HEK293 (cell line): Measurements from ENCODE around the gene HPCAL1.

ENCODE experiments used
- KLF7 ChIP-seq: fragments of 450-650 bp; formaldehyde crosslinking; IDR thresholded peaks from 2 replicates; pipeline ENCODE4 v1.5.1; 2016; ENCODE audit warnings: missing biosample characterization, missing genetic modification characterization, borderline replicate concordance
- TRIM28 ChIP-seq: IDR thresholded peaks from 2 replicates; pipeline ENCODE4 v1.6.1; 2011; ENCODE audit warnings: low read length, control low read depth, borderline replicate concordance
- ZNF121 ChIP-seq: fragments of 450-650 bp; formaldehyde crosslinking; IDR thresholded peaks from 2 replicates; pipeline ENCODE4 v1.5.1; 2016; ENCODE audit warnings: missing biosample characterization, missing genetic modification characterization
- ZNF202 ChIP-seq: fragments of 450-650 bp; formaldehyde crosslinking; IDR thresholded peaks from 2 replicates; pipeline ENCODE4 v1.5.1; 2016; ENCODE audit warnings: missing biosample characterization, missing genetic modification characterization, borderline replicate concordance
- ZNF433 ChIP-seq: fragments of 450-650 bp; formaldehyde crosslinking; IDR thresholded peaks from 2 replicates; pipeline ENCODE4 v1.5.1; 2016; ENCODE audit warnings: missing biosample characterization, missing genetic modification characterization, low read depth
- ZNF776 ChIP-seq: fragments of 450-650 bp; formaldehyde crosslinking; IDR thresholded peaks from 2 replicates; pipeline ENCODE4 v1.5.0; 2017; ENCODE audit warnings: missing biosample characterization, missing genetic modification characterization, borderline replicate concordance
- TF ChIP-seq, protein P1 (sequence below): fragments of 450-650 bp; formaldehyde crosslinking; IDR thresholded peaks from 2 replicates; pipeline ENCODE4 v1.5.1; 2016; ENCODE audit warnings: missing biosample characterization, missing genetic modification characterization
- TF ChIP-seq, protein P2 (sequence below): fragments of 450-650 bp; formaldehyde crosslinking; IDR thresholded peaks from 2 replicates; pipeline ENCODE4 v1.5.1; 2016; ENCODE audit warnings: missing biosample characterization, missing genetic modification characterization
- TF ChIP-seq, protein P3 (sequence below): fragments of 450-650 bp; formaldehyde crosslinking; IDR thresholded peaks from 2 replicates; pipeline ENCODE4 v1.5.1; 2016; ENCODE audit warnings: missing biosample characterization, missing genetic modification characterization, low read depth

DNA sequence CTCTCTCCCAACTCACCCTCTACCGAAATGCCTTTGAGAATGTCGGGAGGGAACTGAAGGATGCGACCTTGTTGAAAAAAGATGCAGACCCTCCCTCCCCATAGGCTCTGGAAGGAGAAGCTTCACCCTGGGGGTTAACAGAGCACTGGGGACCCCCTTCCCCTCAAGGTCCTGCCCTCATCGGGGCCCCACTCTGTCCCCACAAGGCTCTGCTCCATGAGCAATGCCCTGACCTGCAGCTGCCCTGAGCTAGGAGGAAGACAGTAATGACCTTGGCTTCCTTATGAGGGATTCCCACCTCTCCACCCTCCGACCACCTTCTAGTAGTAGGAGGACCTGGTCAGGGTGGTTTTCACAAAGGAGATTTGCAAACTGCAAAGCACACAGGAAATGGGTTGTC, 44.4 kb upstream of the HPCAL1 start:
- TF ChIP-seq, protein P1, sequence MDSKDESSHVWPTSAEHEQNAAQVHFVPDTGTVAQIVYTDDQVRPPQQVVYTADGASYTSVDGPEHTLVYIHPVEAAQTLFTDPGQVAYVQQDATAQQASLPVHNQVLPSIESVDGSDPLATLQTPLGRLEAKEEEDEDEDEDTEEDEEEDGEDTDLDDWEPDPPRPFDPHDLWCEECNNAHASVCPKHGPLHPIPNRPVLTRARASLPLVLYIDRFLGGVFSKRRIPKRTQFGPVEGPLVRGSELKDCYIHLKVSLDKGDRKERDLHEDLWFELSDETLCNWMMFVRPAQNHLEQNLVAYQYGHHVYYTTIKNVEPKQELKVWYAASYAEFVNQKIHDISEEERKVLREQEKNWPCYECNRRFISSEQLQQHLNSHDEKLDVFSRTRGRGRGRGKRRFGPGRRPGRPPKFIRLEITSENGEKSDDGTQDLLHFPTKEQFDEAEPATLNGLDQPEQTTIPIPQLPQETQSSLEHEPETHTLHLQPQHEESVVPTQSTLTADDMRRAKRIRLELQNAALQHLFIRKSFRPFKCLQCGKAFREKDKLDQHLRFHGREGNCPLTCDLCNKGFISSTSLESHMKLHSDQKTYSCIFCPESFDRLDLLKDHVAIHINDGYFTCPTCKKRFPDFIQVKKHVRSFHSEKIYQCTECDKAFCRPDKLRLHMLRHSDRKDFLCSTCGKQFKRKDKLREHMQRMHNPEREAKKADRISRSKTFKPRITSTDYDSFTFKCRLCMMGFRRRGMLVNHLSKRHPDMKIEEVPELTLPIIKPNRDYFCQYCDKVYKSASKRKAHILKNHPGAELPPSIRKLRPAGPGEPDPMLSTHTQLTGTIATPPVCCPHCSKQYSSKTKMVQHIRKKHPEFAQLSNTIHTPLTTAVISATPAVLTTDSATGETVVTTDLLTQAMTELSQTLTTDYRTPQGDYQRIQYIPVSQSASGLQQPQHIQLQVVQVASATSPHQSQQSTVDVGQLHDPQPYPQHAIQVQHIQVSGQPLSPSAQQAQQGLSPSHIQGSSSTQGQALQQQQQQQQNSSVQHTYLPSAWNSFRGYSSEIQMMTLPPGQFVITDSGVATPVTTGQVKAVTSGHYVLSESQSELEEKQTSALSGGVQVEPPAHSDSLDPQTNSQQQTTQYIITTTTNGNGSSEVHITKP (tag by site-specific recombination), result no peak
- TF ChIP-seq TRIM28 (no peak), ZNF433 (tag by site-specific recombination) (no peak), ZNF776 (tag by site-specific recombination) (no peak), KLF7 (tag by site-specific recombination) (no peak), ZNF121 (tag by site-specific recombination) (no peak), ZNF202 (tag by site-specific recombination) (no peak)
- TF ChIP-seq, protein P2, sequence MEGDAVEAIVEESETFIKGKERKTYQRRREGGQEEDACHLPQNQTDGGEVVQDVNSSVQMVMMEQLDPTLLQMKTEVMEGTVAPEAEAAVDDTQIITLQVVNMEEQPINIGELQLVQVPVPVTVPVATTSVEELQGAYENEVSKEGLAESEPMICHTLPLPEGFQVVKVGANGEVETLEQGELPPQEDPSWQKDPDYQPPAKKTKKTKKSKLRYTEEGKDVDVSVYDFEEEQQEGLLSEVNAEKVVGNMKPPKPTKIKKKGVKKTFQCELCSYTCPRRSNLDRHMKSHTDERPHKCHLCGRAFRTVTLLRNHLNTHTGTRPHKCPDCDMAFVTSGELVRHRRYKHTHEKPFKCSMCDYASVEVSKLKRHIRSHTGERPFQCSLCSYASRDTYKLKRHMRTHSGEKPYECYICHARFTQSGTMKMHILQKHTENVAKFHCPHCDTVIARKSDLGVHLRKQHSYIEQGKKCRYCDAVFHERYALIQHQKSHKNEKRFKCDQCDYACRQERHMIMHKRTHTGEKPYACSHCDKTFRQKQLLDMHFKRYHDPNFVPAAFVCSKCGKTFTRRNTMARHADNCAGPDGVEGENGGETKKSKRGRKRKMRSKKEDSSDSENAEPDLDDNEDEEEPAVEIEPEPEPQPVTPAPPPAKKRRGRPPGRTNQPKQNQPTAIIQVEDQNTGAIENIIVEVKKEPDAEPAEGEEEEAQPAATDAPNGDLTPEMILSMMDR, result no peak
- TF ChIP-seq, protein P3, sequence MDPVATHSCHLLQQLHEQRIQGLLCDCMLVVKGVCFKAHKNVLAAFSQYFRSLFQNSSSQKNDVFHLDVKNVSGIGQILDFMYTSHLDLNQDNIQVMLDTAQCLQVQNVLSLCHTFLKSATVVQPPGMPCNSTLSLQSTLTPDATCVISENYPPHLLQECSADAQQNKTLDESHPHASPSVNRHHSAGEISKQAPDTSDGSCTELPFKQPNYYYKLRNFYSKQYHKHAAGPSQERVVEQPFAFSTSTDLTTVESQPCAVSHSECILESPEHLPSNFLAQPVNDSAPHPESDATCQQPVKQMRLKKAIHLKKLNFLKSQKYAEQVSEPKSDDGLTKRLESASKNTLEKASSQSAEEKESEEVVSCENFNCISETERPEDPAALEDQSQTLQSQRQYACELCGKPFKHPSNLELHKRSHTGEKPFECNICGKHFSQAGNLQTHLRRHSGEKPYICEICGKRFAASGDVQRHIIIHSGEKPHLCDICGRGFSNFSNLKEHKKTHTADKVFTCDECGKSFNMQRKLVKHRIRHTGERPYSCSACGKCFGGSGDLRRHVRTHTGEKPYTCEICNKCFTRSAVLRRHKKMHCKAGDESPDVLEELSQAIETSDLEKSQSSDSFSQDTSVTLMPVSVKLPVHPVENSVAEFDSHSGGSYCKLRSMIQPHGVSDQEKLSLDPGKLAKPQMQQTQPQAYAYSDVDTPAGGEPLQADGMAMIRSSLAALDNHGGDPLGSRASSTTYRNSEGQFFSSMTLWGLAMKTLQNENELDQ (tag by site-specific recombination), result no peak
